H1 (cell line): ENCODE measurements around the gene SLC8A3. TPM values are rescaled to one million over a fixed set of nuclear protein-coding genes. Genes with fewer than 3 reads are reported as not detected.

Experiments used
- CTCF ChIA-PET: fragments of 300-600 bp; sonication (Branson Sonifier 250); formaldehyde crosslinking; loops from one replicate; lab custom pipeline; 2021; ENCODE audit not compliant: partially characterized antibody; lab: Charles Lee
- POLR2A ChIA-PET: fragments of 300-600 bp; sonication (Branson Sonifier 250); formaldehyde crosslinking; loops from one replicate; lab custom pipeline; 2021; ENCODE audit warnings: inconsistent platforms; ENCODE audit not compliant: partially characterized antibody; lab: Charles Lee
- DNase-seq, 2 experiments: peaks; one replicate each; pipeline versions ENCODE4 v3.0.0 to v3.0.0-alpha.2; 2010 to 2022; ENCODE audit warnings: low spot score in 2 of 2, low read depth in 1 of 2, mixed read lengths in 1 of 2
- FAIRE-seq: peaks from 2 replicates; lab custom pipeline; 2011; peaks lifted over from hg19 to GRCh38; lab: Jason Lieb, UNC
- H2AFZ ChIP-seq: 2 replicates; pipeline ENCODE4 v1.8.1; 2012; ENCODE audit warnings: low read length, inconsistent platforms
- H2AK5ac ChIP-seq: 2 replicates; pipeline ENCODE4 v1.6.1; 2013; ENCODE audit warnings: low read depth, low read length
- H2BK120ac ChIP-seq: replicated peaks from 2 replicates; pipeline ENCODE3; 2013; ENCODE audit warnings: low read depth, low read length, inconsistent platforms
- H2BK12ac ChIP-seq: 2 replicates; pipeline ENCODE4 v1.6.1; 2013; ENCODE audit warnings: low read depth, low read length
- H2BK15ac ChIP-seq: 2 replicates; pipeline ENCODE4 v1.6.1; 2013; ENCODE audit warnings: low read length
- H2BK20ac ChIP-seq: 2 replicates; pipeline ENCODE4 v1.6.1; 2013; ENCODE audit warnings: low read length
- H2BK5ac ChIP-seq: 2 replicates; pipeline ENCODE4 v1.6.1; 2013; ENCODE audit warnings: low read depth, low read length
- H3K14ac ChIP-seq: 2 replicates; pipeline ENCODE4 v1.6.1; 2013; ENCODE audit warnings: inconsistent platforms; ENCODE audit not compliant: insufficient read length
- H3K18ac ChIP-seq: 2 replicates; pipeline ENCODE4 v1.6.1; 2013; ENCODE audit warnings: low read length; ENCODE audit errors: extremely low read depth
- H3K23ac ChIP-seq: 2 replicates; pipeline ENCODE4 v1.6.1; 2013; ENCODE audit warnings: inconsistent platforms; ENCODE audit not compliant: insufficient read length
- H3K23me2 ChIP-seq: 2 replicates; pipeline ENCODE4 v1.6.1; 2013; ENCODE audit warnings: low read depth, low read length
- H3K27ac ChIP-seq: 2 replicates; pipeline ENCODE4 v1.6.1; 2011; ENCODE audit warnings: low read depth, low read length, inconsistent platforms
- H3K27me3 ChIP-seq, 4 experiments: replicated peaks in 1 of 4; 1 replicate in 1 of 4; 2 replicates in 3 of 4; pipeline versions ENCODE4 v1.6.1 to v1.8.1; 2011 to 2013; ENCODE audit warnings: low read length in 3 of 4, mild to moderate bottlenecking in 3 of 4, inconsistent platforms in 2 of 4, mixed read lengths in 2 of 4, moderate library complexity in 1 of 4; ENCODE audit not compliant: control insufficient read depth in 3 of 4, insufficient read depth in 3 of 4; ENCODE audit errors: extremely low read depth in 1 of 4
- H3K36me3 ChIP-seq, 4 experiments: 2 replicates each; pipeline versions ENCODE4 v1.6.1 to v1.8.1; 2011 to 2013; ENCODE audit warnings: mild to moderate bottlenecking in 4 of 4, low read length in 3 of 4, moderate library complexity in 2 of 4, control low read depth in 1 of 4, inconsistent platforms in 1 of 4; ENCODE audit not compliant: insufficient read depth in 4 of 4, control insufficient read depth in 2 of 4
- H3K4ac ChIP-seq: replicated peaks from 2 replicates; pipeline ENCODE3; 2013; ENCODE audit warnings: low read length, low read depth, mixed read lengths, inconsistent platforms; ENCODE audit not compliant: insufficient read length
- H3K4me1 ChIP-seq, 4 experiments: replicated peaks in 1 of 4; 1 replicate in 1 of 4; 2 replicates in 3 of 4; pipeline versions ENCODE4 v1.6.1 to v1.8.1; 2011 to 2013; ENCODE audit warnings: low read length in 3 of 4, inconsistent platforms in 2 of 4, mixed read lengths in 1 of 4; ENCODE audit not compliant: insufficient read depth in 4 of 4, control insufficient read depth in 3 of 4
- H3K4me2 ChIP-seq, 2 experiments: 2 replicates each; pipeline versions ENCODE4 v1.6.1 to v1.8.1; 2011 to 2013; ENCODE audit warnings: low read depth in 2 of 2, low read length in 2 of 2, control low read depth in 1 of 2, inconsistent platforms in 1 of 2, mild to moderate bottlenecking in 1 of 2; ENCODE audit not compliant: insufficient read depth in 1 of 2
- H3K4me3 ChIP-seq, 4 experiments: fragments of 200-600, 300-600 bp in 1 of 4; sonication (generic), shearing (Covaris generic), sonication (Bioruptor Twin) in 1 of 4; 2 replicates each; pipeline versions ENCODE4 v1.5.1 to v1.8.1; 2011 to 2016; ENCODE audit warnings: low read length in 4 of 4, low read depth in 3 of 4, control low read depth in 2 of 4, inconsistent platforms in 2 of 4, mild to moderate bottlenecking in 2 of 4, mixed read lengths in 1 of 4, moderate library complexity in 1 of 4; ENCODE audit not compliant: insufficient read depth in 2 of 4; ENCODE audit errors: extremely low read depth in 1 of 4
- H3K56ac ChIP-seq: replicated peaks from 2 replicates; pipeline ENCODE3; 2013; ENCODE audit warnings: low read depth, mild to moderate bottlenecking, mixed read lengths, low read length, inconsistent platforms; ENCODE audit not compliant: insufficient read length
- H3K79me1 ChIP-seq: 2 replicates; pipeline ENCODE4 v1.6.1; 2013; ENCODE audit warnings: low read depth, low read length, control low read depth
- H3K79me2 ChIP-seq, 2 experiments: 2 replicates each; pipeline versions ENCODE4 v1.6.1 to v1.8.1; 2012 to 2013; ENCODE audit warnings: low read length in 2 of 2, mild to moderate bottlenecking in 2 of 2, inconsistent platforms in 1 of 2; ENCODE audit not compliant: insufficient read depth in 2 of 2, control insufficient read depth in 1 of 2
- H3K9ac ChIP-seq, 4 experiments: replicated peaks in 1 of 4; 1 replicate in 1 of 4; 2 replicates in 3 of 4; pipeline versions ENCODE4 v1.6.1 to v1.8.1; 2011 to 2013; ENCODE audit warnings: low read depth in 3 of 4, low read length in 3 of 4, control low read depth in 2 of 4, mild to moderate bottlenecking in 2 of 4, moderate library complexity in 2 of 4, inconsistent platforms in 1 of 4; ENCODE audit errors: extremely low read depth in 1 of 4
- H3K9me3 ChIP-seq, 2 experiments: 2 replicates each; pipeline versions ENCODE4 v1.6.1 to v1.8.1; 2012 to 2013; ENCODE audit warnings: mild to moderate bottlenecking in 2 of 2, moderate library complexity in 2 of 2, control low read depth in 1 of 2, inconsistent platforms in 1 of 2, low read depth in 1 of 2, low read length in 1 of 2, mixed read lengths in 1 of 2; ENCODE audit not compliant: insufficient read depth in 2 of 2
- H4K20me1 ChIP-seq, 2 experiments: replicated peaks in 1 of 2; 2 replicates each; pipeline versions ENCODE3 to v1.8.1; 2011 to 2013; ENCODE audit warnings: inconsistent platforms in 2 of 2, low read length in 2 of 2, mild to moderate bottlenecking in 1 of 2; ENCODE audit not compliant: insufficient read depth in 2 of 2, control insufficient read depth in 1 of 2
- H4K5ac ChIP-seq: 2 replicates; pipeline ENCODE4 v1.6.1; 2013; ENCODE audit warnings: low read length, low read depth, mixed read lengths, inconsistent platforms; ENCODE audit not compliant: insufficient read length
- H4K8ac ChIP-seq: 2 replicates; pipeline ENCODE4 v1.8.0; 2013; ENCODE audit warnings: mild to moderate bottlenecking, moderate library complexity, low read length, inconsistent platforms; ENCODE audit not compliant: insufficient read depth; ENCODE audit errors: extremely low read depth
- H4K91ac ChIP-seq: replicated peaks from 2 replicates; pipeline ENCODE3; 2013; ENCODE audit warnings: low read length, mixed read lengths, inconsistent platforms; ENCODE audit not compliant: insufficient read length
- CREB1 ChIP-seq: IDR thresholded peaks from 2 replicates; pipeline ENCODE4 v1.6.1; 2012; ENCODE audit warnings: inconsistent platforms
- NANOG ChIP-seq: IDR thresholded peaks from 2 replicates; pipeline ENCODE4 v1.6.1; 2011; ENCODE audit warnings: low read length, low read depth, mild to moderate bottlenecking, inconsistent platforms; ENCODE audit not compliant: insufficient read depth, poor library complexity, severe bottlenecking
- PHF8 ChIP-seq: fragments of 200-600 bp; sonication (generic); conservative IDR thresholded peaks from 2 replicates; pipeline ENCODE4 v1.7.1; 2012; ENCODE audit warnings: low read depth, mild to moderate bottlenecking, inconsistent platforms, low read length, moderate library complexity
- TEAD4 ChIP-seq: IDR thresholded peaks from 2 replicates; pipeline ENCODE4 v1.6.1; 2012; ENCODE audit warnings: low read depth, low read length, inconsistent platforms, mixed read lengths
- WGBS, 2 experiments: shearing (Covaris generic) in 1 of 2; methylation state at CpG; one replicate each; pipeline versions ENCODE4 v1.1.6 to v1.1.7; 2013 to 2015; ENCODE audit warnings: low lambda C conversion rate in 2 of 2, mixed read lengths in 2 of 2, inconsistent platforms in 1 of 2, low coverage in 1 of 2, missing lambda C conversion rate in 1 of 2; ENCODE audit not compliant: insufficient replicate concordance in 2 of 2, insufficient coverage in 1 of 2, insufficient read length in 1 of 2; ENCODE audit errors: extremely low coverage in 1 of 2, missing lambda C conversion rate in 1 of 2; 5-methylcytosine and 5-hydroxymethylcytosine counted together
- polyA plus RNA-seq, 7 experiments: library from polyadenylated mRNA; depleted of rRNA in 3 of 7; stranded (reverse) in 5 of 7; unstranded in 2 of 7; fragments of >200 nt in 5 of 7; fragments of 200-250 nt in 2 of 7; gene quantifications; 1 replicate in 5 of 7; 2 replicates in 1 of 7; 4 replicates in 1 of 7; pipeline versions ENCODE4 v1.2.1 to v1.2.3, GENCODE V29; 2011 to 2013; ENCODE audit warnings: missing spikeins in 2 of 7, mixed read lengths in 2 of 7
- total RNA-seq: library from RNA; stranded (reverse); fragmentation: NEBNext Ultra II Directional; extraction: Animal tissue kit (Norgen Biotek cat#: 25700); gene quantifications from 2 replicates; pipeline ENCODE4 v1.2.1, GENCODE V29; 2021
- TF ChIP-seq, protein P1 (sequence below): IDR thresholded peaks from 2 replicates; pipeline ENCODE4 v1.6.1; 2011; ENCODE audit warnings: low read length, improper control_type of control experiment
- TF ChIP-seq, protein P2 (sequence below): IDR thresholded peaks from 2 replicates; pipeline ENCODE4 v1.6.1; 2012; ENCODE audit warnings: low read length, inconsistent platforms

SLC8A3 gene
- total and polyA plus RNA-seq, 2 of the 8 experiments (the other 6 are each of a cell fraction or from before 2014, with no cell fraction given) = 0.38 to 1.1 TPM

DNA sequence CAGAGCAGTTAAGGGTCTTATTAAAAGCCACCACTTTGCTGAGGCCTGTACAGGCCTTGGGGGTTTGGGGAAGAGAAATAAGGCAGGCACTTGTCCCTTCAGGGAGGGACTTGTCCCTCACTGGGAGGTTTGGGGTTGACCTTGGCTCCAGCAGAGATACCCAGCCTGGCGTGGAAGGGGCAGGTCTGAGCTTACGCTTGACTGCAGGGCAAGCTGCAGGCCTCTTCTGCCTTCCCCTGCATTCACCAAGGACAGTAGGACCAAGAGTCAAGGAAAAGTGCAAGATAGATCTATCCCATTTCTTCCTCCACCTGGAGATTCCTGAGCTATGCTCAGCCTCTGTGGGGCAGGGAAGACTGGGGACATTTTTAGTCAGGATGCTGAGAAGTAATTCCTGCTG, 155.2 kb downstream of the SLC8A3 start:
- H2BK15ac ChIP-seq = no peak overlapping the region
- no peak overlapping the region for H2AK5ac ChIP-seq
- peak overlapping the region; percentile 80 for H2BK5ac ChIP-seq
- CTCF ChIA-PET = interaction anchor here (0.8 to 4.6 kb wide), 10 partner anchors 20 to 370 kb away, joined by 3 to 27 read pairs (median 4); no protein-coding TSS in a partner anchor
- H3K9me3 ChIP-seq = no peaks in the 10 kb centered on the region
- no peak overlapping the region for H3K23ac ChIP-seq
- no peak overlapping the region for H3K18ac ChIP-seq
- H4K20me1 ChIP-seq = no peaks in the 10 kb centered on the region
- H4K8ac ChIP-seq = no peak overlapping the region
- POLR2A ChIA-PET = no interaction called here
- H3K4ac ChIP-seq = peak overlapping the region; percentile 48
- no peak overlapping the region for H2BK120ac ChIP-seq
- no peak overlapping the region for H3K9ac ChIP-seq
- no peaks in the 10 kb centered on the region for H3K79me1 ChIP-seq
- FAIRE-seq (no peak), DNase-seq (no peak)
- no peaks in the 10 kb centered on the region for H3K23me2 ChIP-seq
- no peak overlapping the region for H4K91ac ChIP-seq
- peaks cover 0 to 11% (median 7%) of the 10 kb centered on the region in 4 experiments; a peak in 6 of 7 replicates for H3K4me1 ChIP-seq
- no peak overlapping the region for H4K5ac ChIP-seq
- no peak overlapping the region for H3K4me3 ChIP-seq
- H3K36me3 ChIP-seq = no peaks in the 10 kb centered on the region
- H3K14ac ChIP-seq = no peak overlapping the region
- H3K4me2 ChIP-seq = no peak overlapping the region
- no peaks in the 10 kb centered on the region; a peak in 1 of 7 replicates for H3K27me3 ChIP-seq
- H2AFZ ChIP-seq = no peak overlapping the region
- WGBS, 2 experiments = 100% methylated on average over 2 of the region's 2 CpGs; no CpG with 5 or more reads in 1 of the 2 experiments
- H3K27ac ChIP-seq = no peak overlapping the region
- peak overlapping the region; percentile 96 for H2BK12ac ChIP-seq
- H2BK20ac ChIP-seq = peak overlapping the region; percentile 93; the same call in 1 of the 2 replicates
- H3K56ac ChIP-seq = no peak overlapping the region
- no peaks in the 10 kb centered on the region for H3K79me2 ChIP-seq
- TF ChIP-seq TEAD4 (no peak), PHF8 (no peak), NANOG (no peak), CREB1 (no peak)
- TF ChIP-seq, protein P1, sequence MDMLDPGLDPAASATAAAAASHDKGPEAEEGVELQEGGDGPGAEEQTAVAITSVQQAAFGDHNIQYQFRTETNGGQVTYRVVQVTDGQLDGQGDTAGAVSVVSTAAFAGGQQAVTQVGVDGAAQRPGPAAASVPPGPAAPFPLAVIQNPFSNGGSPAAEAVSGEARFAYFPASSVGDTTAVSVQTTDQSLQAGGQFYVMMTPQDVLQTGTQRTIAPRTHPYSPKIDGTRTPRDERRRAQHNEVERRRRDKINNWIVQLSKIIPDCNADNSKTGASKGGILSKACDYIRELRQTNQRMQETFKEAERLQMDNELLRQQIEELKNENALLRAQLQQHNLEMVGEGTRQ = no peak
- TF ChIP-seq, protein P2, sequence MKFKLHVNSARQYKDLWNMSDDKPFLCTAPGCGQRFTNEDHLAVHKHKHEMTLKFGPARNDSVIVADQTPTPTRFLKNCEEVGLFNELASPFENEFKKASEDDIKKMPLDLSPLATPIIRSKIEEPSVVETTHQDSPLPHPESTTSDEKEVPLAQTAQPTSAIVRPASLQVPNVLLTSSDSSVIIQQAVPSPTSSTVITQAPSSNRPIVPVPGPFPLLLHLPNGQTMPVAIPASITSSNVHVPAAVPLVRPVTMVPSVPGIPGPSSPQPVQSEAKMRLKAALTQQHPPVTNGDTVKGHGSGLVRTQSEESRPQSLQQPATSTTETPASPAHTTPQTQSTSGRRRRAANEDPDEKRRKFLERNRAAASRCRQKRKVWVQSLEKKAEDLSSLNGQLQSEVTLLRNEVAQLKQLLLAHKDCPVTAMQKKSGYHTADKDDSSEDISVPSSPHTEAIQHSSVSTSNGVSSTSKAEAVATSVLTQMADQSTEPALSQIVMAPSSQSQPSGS = no peak
